Measurements from ENCODE around the gene SPO11. TPM values are rescaled to one million over a fixed set of nuclear protein-coding genes. Genes with fewer than 3 reads are reported as not detected.
A peak's percentile ranks its signal among the peaks of the same experiment; 100 is the strongest.

Gene SPO11
- total and polyA plus RNA-seq, 2 of the 4 experiments (the other 2 are of a cell fraction) = not detected

GRCh38 chr20:57350081-57350710 is 20.6 kb downstream of the SPO11 start:
- Histone ChIP-seq H3K9me3 (ENCODE audit: control insufficient read depth, insufficient read depth, low read length) (no peaks in the 10 kb centered on the region), H2AK5ac (ENCODE audit: low read depth, low read length) (no peak overlapping the region), H3K14ac (replicated peaks; ENCODE audit: low read depth, low read length) (no peak overlapping the region), H2AK9ac (replicated peaks; ENCODE audit: low read depth, low read length, poor library complexity) (no peak overlapping the region), H4K91ac (ENCODE audit: insufficient read depth, low read depth, low read length) (no peak overlapping the region), H3K27ac (ENCODE audit: insufficient read depth, low read length) (no peak overlapping the region), H3K79me1 (ENCODE audit: low read depth in 1 of 2, low read length in 2 of 2) (peaks cover 14 to 31% of the 10 kb centered on the region in 2 experiments), H2AFZ (replicated peaks; ENCODE audit: low read length, poor library complexity) (peak overlapping the region; percentile 60), H3K9ac (ENCODE audit: low read depth, low read length) (no peak overlapping the region), H3K18ac (ENCODE audit: low read depth, low read length) (no peak overlapping the region), H3K4me3 (ENCODE audit: insufficient read depth, low read depth, low read length) (no peak overlapping the region), H2BK5ac (ENCODE audit: low read depth, low read length, poor library complexity, severe bottlenecking) (no peak overlapping the region), H4K5ac (ENCODE audit: low read depth, low read length) (no peak overlapping the region), H3K9me1 (ENCODE audit: insufficient read depth, low read length) (0 out of 2 replicates have a peak, but pooled peaks cover 3% of the 10 kb centered on the region), H2BK120ac (ENCODE audit: low read depth, low read length) (no peak overlapping the region), H3K36me3 (ENCODE audit: control insufficient read depth, insufficient read depth, low read length) (peaks cover 11% of the 10 kb centered on the region), H3K4me2 (ENCODE audit: low read depth, low read length) (no peak overlapping the region), H3K4ac (ENCODE audit: low read depth, low read length) (no peak overlapping the region), H4K8ac (ENCODE audit: low read depth in 2 of 2, low read length in 2 of 2) (peak overlapping the region; percentile 4 to 68; a peak in 3 of 4 replicates), H2BK15ac (ENCODE audit: low read depth, low read length) (no peak overlapping the region), H3K56ac (ENCODE audit: extremely low read depth, insufficient read depth, low read length) (no peak overlapping the region), H2BK20ac (ENCODE audit: low read depth, low read length) (no peak overlapping the region), H3K23ac (ENCODE audit: low read depth, low read length) (no peak overlapping the region), H3K4me1 (ENCODE audit: control insufficient read depth, insufficient read depth, low read length) (peaks cover 3% of the 10 kb centered on the region; the same call in 1 of the 2 replicates), H3K27me3 (ENCODE audit: control insufficient read depth, insufficient read depth, low read length) (no peaks in the 10 kb centered on the region), H4K20me1 (ENCODE audit: insufficient read depth, low read length) (peaks cover 14% of the 10 kb centered on the region)
- in situ Hi-C loops (cut with MboI; ENCODE audit: low sequenced_read_pairs) (loop anchor here (25.0 kb wide), 1 partner anchor 963 kb away; the partner anchor contains the start of genes AURKA and CSTF1), dilution Hi-C loops (cut with HindIII; ENCODE audit: low sequenced_read_pairs, unreplicated experiment) (no loop called here), intact Hi-C loops (cut with micrococcal nuclease) (no loop called here)
- TF ChIP-seq CEBPB (IDR thresholded peaks at IDR 0.05; ENCODE audit: low read depth, low read length) = no peak
- no peak for TF ChIP-seq RFX5 (IDR thresholded peaks at IDR 0.05; ENCODE audit: low read depth, low read length)
- no peak for TF ChIP-seq RAD21 (IDR thresholded peaks at IDR 0.05; ENCODE audit: low read length)
- TF ChIP-seq ELK1 (IDR thresholded peaks at IDR 0.05; ENCODE audit: borderline replicate concordance, low read depth, low read length) = no peak
- no peak for TF ChIP-seq MAFK (IDR thresholded peaks at IDR 0.05; ENCODE audit: low read depth, low read length)
- no peak for TF ChIP-seq CHD1 (IDR thresholded peaks at IDR 0.05; ENCODE audit: low read depth, low read length)
- no peak for TF ChIP-seq USF2 (IDR thresholded peaks at IDR 0.05; ENCODE audit: low read depth, low read length)
- TF ChIP-seq, protein P1, sequence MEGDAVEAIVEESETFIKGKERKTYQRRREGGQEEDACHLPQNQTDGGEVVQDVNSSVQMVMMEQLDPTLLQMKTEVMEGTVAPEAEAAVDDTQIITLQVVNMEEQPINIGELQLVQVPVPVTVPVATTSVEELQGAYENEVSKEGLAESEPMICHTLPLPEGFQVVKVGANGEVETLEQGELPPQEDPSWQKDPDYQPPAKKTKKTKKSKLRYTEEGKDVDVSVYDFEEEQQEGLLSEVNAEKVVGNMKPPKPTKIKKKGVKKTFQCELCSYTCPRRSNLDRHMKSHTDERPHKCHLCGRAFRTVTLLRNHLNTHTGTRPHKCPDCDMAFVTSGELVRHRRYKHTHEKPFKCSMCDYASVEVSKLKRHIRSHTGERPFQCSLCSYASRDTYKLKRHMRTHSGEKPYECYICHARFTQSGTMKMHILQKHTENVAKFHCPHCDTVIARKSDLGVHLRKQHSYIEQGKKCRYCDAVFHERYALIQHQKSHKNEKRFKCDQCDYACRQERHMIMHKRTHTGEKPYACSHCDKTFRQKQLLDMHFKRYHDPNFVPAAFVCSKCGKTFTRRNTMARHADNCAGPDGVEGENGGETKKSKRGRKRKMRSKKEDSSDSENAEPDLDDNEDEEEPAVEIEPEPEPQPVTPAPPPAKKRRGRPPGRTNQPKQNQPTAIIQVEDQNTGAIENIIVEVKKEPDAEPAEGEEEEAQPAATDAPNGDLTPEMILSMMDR (conservative IDR thresholded peaks at IDR 0.05; ENCODE audit: low read depth, low read length) = no peak
- TF ChIP-seq MXI1 (IDR thresholded peaks at IDR 0.05; ENCODE audit: borderline replicate concordance, low read depth, low read length) = no peak
- TF ChIP-seq POLR2A (IDR thresholded peaks at IDR 0.05; ENCODE audit: low read depth, low read length) = no peak
- no peak for TF ChIP-seq MAZ (IDR thresholded peaks at IDR 0.05; ENCODE audit: borderline replicate concordance, low read depth, low read length)
- TF ChIP-seq SMC3 (IDR thresholded peaks at IDR 0.05; ENCODE audit: low read depth, low read length) = no peak
- TF ChIP-seq FOS (IDR thresholded peaks at IDR 0.05; ENCODE audit: low read depth, low read length) = no peak
- POLR2A ChIA-PET (ENCODE audit: unreplicated experiment) = no interaction called here
- BruUV-seq (replicated peaks) = no TSS peak
- ATAC-seq (ENCODE audit: low read depth) (no peak), DNase-seq (peak; percentile 23)
- CTCF ChIA-PET = interaction anchor here (0.6 kb wide), 1 partner anchor 1475 kb away, joined by 3 read pairs; no protein-coding TSS in a partner anchor
- no CpG with 5 or more reads among the region's 16 CpGs for WGBS, 2 experiments (ENCODE audit: extremely low coverage in 2 of 2, insufficient read length in 1 of 2)

All from IMR-90 (cell line).